Measurements from ENCODE around the gene PUM1.

DNA sequence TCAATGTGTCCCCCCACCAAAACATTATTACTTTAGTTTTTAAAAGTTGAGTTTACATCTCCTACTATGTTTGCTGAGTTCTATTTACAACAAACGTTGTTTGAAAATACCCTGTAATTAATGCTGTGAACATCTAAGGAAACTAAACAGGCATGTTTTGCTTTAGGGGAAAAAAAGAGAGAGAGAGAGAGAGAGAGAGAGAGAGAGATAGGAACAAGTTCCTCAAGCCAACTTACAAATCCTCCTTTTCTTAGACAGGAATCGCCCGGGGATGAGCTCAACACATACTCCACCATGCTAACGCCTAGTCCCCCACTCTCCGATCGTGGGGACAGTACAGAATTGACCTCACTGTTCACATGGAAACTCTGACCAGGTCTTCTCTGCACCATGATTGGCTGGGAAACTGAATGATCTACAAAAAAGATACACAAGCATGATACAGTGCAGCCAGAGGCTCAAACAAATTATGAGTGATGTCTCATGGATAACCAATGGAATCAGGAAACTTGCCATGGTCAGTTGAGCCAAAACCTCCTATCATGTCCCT lies 59.8 kb downstream of the PUM1 start:
- no peak for TF ChIP-seq CTCF (IDR thresholded peaks at IDR 0.05)
- no peak for TF ChIP-seq POLR2A (IDR thresholded peaks at IDR 0.05)
